Uterus (tissue), 4 donors: ENCODE results near the gene PPP6R2. TPM values are rescaled to one million over a fixed set of nuclear protein-coding genes. Genes with fewer than 3 reads are reported as not detected.

Experiments used
- DNase-seq, 2 donors: peaks; one replicate each; pipeline ENCODE4 v3.0.0-alpha.2; 2019 to 2020
- H3K27ac ChIP-seq, 2 donors: fragments of 200-600 bp; sonication (generic); 1 replicate in 1 of 2; 2 replicates in 1 of 2; pipeline ENCODE4 v1.5.1; 2016 to 2018
- H3K27me3 ChIP-seq, 2 donors: fragments of 200-600 bp; sonication (generic); one replicate each; pipeline ENCODE4 v1.5.1; 2018 to 2019; ENCODE audit warnings: control low read depth in 1 of 2
- H3K36me3 ChIP-seq, 2 donors: fragments of 200-600 bp; sonication (generic); one replicate each; pipeline ENCODE4 v1.5.1; 2019; ENCODE audit warnings: control low read depth in 1 of 2
- H3K4me1 ChIP-seq, 2 donors: fragments of 200-600 bp; sonication (generic); one replicate each; pipeline ENCODE4 v1.5.1; 2018 to 2019; ENCODE audit warnings: control low read depth in 1 of 2
- H3K4me3 ChIP-seq, 2 donors: fragments of 200-600 bp; sonication (generic); 1 replicate in 1 of 2; 2 replicates in 1 of 2; pipeline ENCODE4 v1.5.1; 2018 to 2019; ENCODE audit warnings: mild to moderate bottlenecking in 1 of 2
- H3K9me3 ChIP-seq, 2 donors: fragments of 200-600 bp; sonication (generic); one replicate each; pipeline ENCODE4 v1.5.1; 2019; ENCODE audit warnings: control low read depth in 1 of 2
- POLR2A ChIP-seq, 2 donors: fragments of 450-650 bp; IDR thresholded peaks; one replicate each; pipeline ENCODE4 v1.6.1; 2016; ENCODE audit warnings: antibody characterized with exemption in 2 of 2, mild to moderate bottlenecking in 1 of 2, moderate library complexity in 1 of 2
- intact Hi-C: fragments of 100-400 bp; cut with DNase I; formaldehyde crosslinking; loops from one replicate; pipeline ENCODE4 v1.15.1; 2023; ENCODE audit warnings: low total_unique reads
- total RNA-seq, 4 donors: library from RNA; depleted of rRNA in 3 of 4; stranded (reverse); fragments of >200 nt in 3 of 4; gene quantifications; one replicate each; pipeline versions ENCODE4 v1.1.0 to v1.2.4, GENCODE V29; 2014 to 2023
- TF ChIP-seq, protein P1 (sequence below), 4 experiments: fragments of 200-600 bp in 2 of 4; fragments of 450-650 bp in 2 of 4; sonication (generic) in 2 of 4; IDR thresholded peaks; one replicate each; pipeline ENCODE4 v1.5.1; 2016 to 2019; ENCODE audit warnings: antibody characterized with exemption in 4 of 4, mild to moderate bottlenecking in 2 of 4, moderate library complexity in 1 of 4
- donor health status: DM: yes; HTN: yes; CAD: no.

PPP6R2 gene, protein sequence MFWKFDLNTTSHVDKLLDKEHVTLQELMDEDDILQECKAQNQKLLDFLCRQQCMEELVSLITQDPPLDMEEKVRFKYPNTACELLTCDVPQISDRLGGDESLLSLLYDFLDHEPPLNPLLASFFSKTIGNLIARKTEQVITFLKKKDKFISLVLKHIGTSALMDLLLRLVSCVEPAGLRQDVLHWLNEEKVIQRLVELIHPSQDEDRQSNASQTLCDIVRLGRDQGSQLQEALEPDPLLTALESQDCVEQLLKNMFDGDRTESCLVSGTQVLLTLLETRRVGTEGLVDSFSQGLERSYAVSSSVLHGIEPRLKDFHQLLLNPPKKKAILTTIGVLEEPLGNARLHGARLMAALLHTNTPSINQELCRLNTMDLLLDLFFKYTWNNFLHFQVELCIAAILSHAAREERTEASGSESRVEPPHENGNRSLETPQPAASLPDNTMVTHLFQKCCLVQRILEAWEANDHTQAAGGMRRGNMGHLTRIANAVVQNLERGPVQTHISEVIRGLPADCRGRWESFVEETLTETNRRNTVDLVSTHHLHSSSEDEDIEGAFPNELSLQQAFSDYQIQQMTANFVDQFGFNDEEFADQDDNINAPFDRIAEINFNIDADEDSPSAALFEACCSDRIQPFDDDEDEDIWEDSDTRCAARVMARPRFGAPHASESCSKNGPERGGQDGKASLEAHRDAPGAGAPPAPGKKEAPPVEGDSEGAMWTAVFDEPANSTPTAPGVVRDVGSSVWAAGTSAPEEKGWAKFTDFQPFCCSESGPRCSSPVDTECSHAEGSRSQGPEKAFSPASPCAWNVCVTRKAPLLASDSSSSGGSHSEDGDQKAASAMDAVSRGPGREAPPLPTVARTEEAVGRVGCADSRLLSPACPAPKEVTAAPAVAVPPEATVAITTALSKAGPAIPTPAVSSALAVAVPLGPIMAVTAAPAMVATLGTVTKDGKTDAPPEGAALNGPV
- total RNA-seq = 10 to 100 TPM; 42.4 to 73.1 (median 47.2) TPM

- no peaks in the 10 kb centered on the region for H3K9me3 ChIP-seq
- DNase-seq = peak; percentile 73 to 88
- H3K4me3 ChIP-seq = peak within 1 kb of the TSS; percentile 73 to 91
- TF ChIP-seq POLR2A (IDR thresholded peaks at IDR 0.05) = peak in 1 of 2 donors; percentile 58
- TF ChIP-seq, protein P1, sequence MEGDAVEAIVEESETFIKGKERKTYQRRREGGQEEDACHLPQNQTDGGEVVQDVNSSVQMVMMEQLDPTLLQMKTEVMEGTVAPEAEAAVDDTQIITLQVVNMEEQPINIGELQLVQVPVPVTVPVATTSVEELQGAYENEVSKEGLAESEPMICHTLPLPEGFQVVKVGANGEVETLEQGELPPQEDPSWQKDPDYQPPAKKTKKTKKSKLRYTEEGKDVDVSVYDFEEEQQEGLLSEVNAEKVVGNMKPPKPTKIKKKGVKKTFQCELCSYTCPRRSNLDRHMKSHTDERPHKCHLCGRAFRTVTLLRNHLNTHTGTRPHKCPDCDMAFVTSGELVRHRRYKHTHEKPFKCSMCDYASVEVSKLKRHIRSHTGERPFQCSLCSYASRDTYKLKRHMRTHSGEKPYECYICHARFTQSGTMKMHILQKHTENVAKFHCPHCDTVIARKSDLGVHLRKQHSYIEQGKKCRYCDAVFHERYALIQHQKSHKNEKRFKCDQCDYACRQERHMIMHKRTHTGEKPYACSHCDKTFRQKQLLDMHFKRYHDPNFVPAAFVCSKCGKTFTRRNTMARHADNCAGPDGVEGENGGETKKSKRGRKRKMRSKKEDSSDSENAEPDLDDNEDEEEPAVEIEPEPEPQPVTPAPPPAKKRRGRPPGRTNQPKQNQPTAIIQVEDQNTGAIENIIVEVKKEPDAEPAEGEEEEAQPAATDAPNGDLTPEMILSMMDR (IDR thresholded peaks at IDR 0.05) = peak in 1 of 4 experiments; percentile 3
- intact Hi-C loops = loop anchor here (5.0 kb wide), 1 partner anchor 91 kb away; the partner anchor contains the start of gene HDAC10
- H3K27me3 ChIP-seq = no peaks in the 10 kb centered on the region
- peak within 1 kb of the TSS; percentile 88 to 96 for H3K27ac ChIP-seq
- H3K36me3 ChIP-seq = no peaks in the 10 kb centered on the region
- no peaks in the 10 kb centered on the region for H3K4me1 ChIP-seq
Observed at GRCh38 chr22:50342651-50343540, at the start of gene PPP6R2. PPP6R2 (plus strand) TSS chr22:50343327; CDS start chr22:50393909, 50,582 bp downstream.

- intact Hi-C loops = no loop called here
- peak overlapping the region; percentile 8 to 11 for H3K4me3 ChIP-seq
- H3K9me3 ChIP-seq = no peaks in the 10 kb centered on the region
- H3K36me3 ChIP-seq = no peaks in the 10 kb centered on the region
- no peaks in the 10 kb centered on the region for H3K27me3 ChIP-seq
- H3K4me1 ChIP-seq = peaks cover 12 to 51% of the 10 kb centered on the region in 2 donors
- H3K27ac ChIP-seq = peak overlapping the region; percentile 78 to 79
- TF ChIP-seq, protein P1 (IDR thresholded peaks at IDR 0.05) = no peak
- TF ChIP-seq POLR2A (IDR thresholded peaks at IDR 0.05) = peak in 1 of 2 donors; percentile 17
- peak in 1 of 2 donors; percentile 67 for DNase-seq
Observed at GRCh38 chr22:50293441-50294318, 49.4 kb upstream of the PPP6R2 start.

DNA sequence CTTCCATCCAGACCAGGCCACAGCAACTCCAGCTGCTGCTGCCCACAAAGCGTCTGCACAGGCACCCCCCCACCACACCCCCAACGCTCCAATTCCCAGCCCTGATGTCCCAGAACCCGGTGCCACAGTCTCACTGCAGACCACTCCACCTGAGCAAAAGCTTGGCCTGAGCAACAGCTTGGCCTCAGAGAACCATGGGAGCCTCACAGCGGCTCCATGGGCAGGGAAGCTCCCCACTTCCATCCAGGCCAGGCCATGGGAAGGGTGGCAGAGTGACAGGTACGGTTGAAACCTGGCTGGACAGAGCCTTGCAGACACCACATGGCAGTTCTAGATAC lies 48.8 kb upstream of the PPP6R2 start:
- no peaks in the 10 kb centered on the region for H3K27me3 ChIP-seq
- intact Hi-C loops = no loop called here
- no peak overlapping the region for H3K4me3 ChIP-seq
- no peaks in the 10 kb centered on the region for H3K36me3 ChIP-seq
- H3K4me1 ChIP-seq = peaks cover 12 to 51% of the 10 kb centered on the region in 2 donors
- no peak for DNase-seq
- H3K9me3 ChIP-seq = no peaks in the 10 kb centered on the region
- peak overlapping the region; percentile 78 to 79 for H3K27ac ChIP-seq
- no peak for TF ChIP-seq POLR2A (IDR thresholded peaks at IDR 0.05)
- TF ChIP-seq, protein P1 (IDR thresholded peaks at IDR 0.05) = no peak
